Measurements from ENCODE around the gene CBS.
"Not testable (repeated sequence)": the region's sequence is repeated elsewhere in the genome, so short reads cannot be mapped to it uniquely, and the experiment has no call there.

GRCh38 chr21:43114483-43114882 lies 38.8 kb upstream of the CBS start:
- not testable (repeated sequence) for TF ChIP-seq CTCF (conservative IDR thresholded peaks at IDR 0.05); EZH2 (IDR thresholded peaks at IDR 0.05; ENCODE audit: low read depth)

Data from PC-9 (cell line).